GM12878 (cell line): ENCODE results near the gene TMC6. TPM values are rescaled to one million over a fixed set of nuclear protein-coding genes. Genes with fewer than 3 reads are reported as not detected.

Source experiments
- HDAC2 ChIP-seq: fragments of 200-600 bp; sonication (generic); IDR thresholded peaks from 2 replicates; pipeline ENCODE4 v1.6.1; 2017
- IKZF1 ChIP-seq: fragments of 450-650 bp; conservative IDR thresholded peaks from 2 replicates; pipeline ENCODE4 v1.6.1; 2017; ENCODE audit warnings: antibody characterized with exemption, mild to moderate bottlenecking
- KDM1A ChIP-seq: fragments of 200-600 bp; sonication (generic); IDR thresholded peaks from 2 replicates; pipeline ENCODE4 v1.6.1; 2016; ENCODE audit warnings: borderline replicate concordance
- LARP7 ChIP-seq: fragments of 450-650 bp; IDR thresholded peaks from 2 replicates; pipeline ENCODE4 v1.6.1; 2017; ENCODE audit warnings: mild to moderate bottlenecking
- MTA3 ChIP-seq: IDR thresholded peaks from 2 replicates; pipeline ENCODE4 v1.6.1; 2012; ENCODE audit warnings: low read length, inconsistent platforms, borderline replicate concordance
- NFXL1 ChIP-seq: fragments of 450-650 bp; IDR thresholded peaks from 2 replicates; pipeline ENCODE4 v1.6.1; 2017; ENCODE audit warnings: antibody characterized with exemption, mild to moderate bottlenecking, borderline replicate concordance
- NR2C1 ChIP-seq: fragments of 450-650 bp; IDR thresholded peaks from 2 replicates; pipeline ENCODE4 v1.6.1; 2017; ENCODE audit warnings: antibody characterized with exemption, mild to moderate bottlenecking, moderate library complexity
- PAX5 ChIP-seq: IDR thresholded peaks from 2 replicates; pipeline ENCODE4 v1.6.1; 2011; ENCODE audit warnings: low read depth, low read length, borderline replicate concordance
- POLR2A ChIP-seq: IDR thresholded peaks from 2 replicates; pipeline ENCODE4 v1.6.1; 2011; ENCODE audit warnings: low read depth, mild to moderate bottlenecking, low read length
- POLR2AphosphoS5 ChIP-seq: IDR thresholded peaks from 2 replicates; pipeline ENCODE4 v1.6.1; 2011; ENCODE audit warnings: mild to moderate bottlenecking, low read length, inconsistent platforms
- RAD21 ChIP-seq: IDR thresholded peaks from 2 replicates; pipeline ENCODE4 v1.6.1; 2011; ENCODE audit warnings: mild to moderate bottlenecking, low read depth, low read length, moderate library complexity; ENCODE audit not compliant: insufficient read depth
- STAT1 ChIP-seq: fragments of 450-650 bp; conservative IDR thresholded peaks from 2 replicates; pipeline ENCODE4 v1.6.1; 2014; ENCODE audit warnings: antibody characterized with exemption, mild to moderate bottlenecking
- ZNF384 ChIP-seq: IDR thresholded peaks from 2 replicates; pipeline ENCODE4 v1.6.1; 2012; ENCODE audit warnings: low read depth, mild to moderate bottlenecking, low read length, improper control_type of control experiment, borderline replicate concordance
- polyA plus RNA-seq, 11 experiments: library from polyadenylated mRNA; depleted of rRNA in 4 of 11; unstranded in 6 of 11; stranded (reverse) in 5 of 11; fragments of >200 nt; fragmentation: Nextera tagmentation in 4 of 11; fragmentation: Illumina TruSeq in 1 of 11; extraction: Ambion mirVana in 4 of 11; extraction: Trizol in 1 of 11; gene quantifications; 1 replicate in 1 of 11; 2 replicates in 10 of 11; pipeline versions ENCODE4 v1.2.1 to v1.2.3, GENCODE V29; 2011 to 2016; ENCODE audit warnings: inconsistent platforms in 2 of 11, missing spikeins in 2 of 11, low read depth in 1 of 11
- total RNA-seq, 4 experiments: library from RNA; depleted of rRNA in 3 of 4; stranded (reverse); fragments of >200 nt in 3 of 4; fragmentation: Illumina TruSeq in 1 of 4; extraction: Trizol in 1 of 4; gene quantifications; 2 replicates each; pipeline versions ENCODE4 v1.2.1 to v1.2.3, GENCODE V29; 2013 to 2021
- TF ChIP-seq, protein P1 (sequence below): IDR thresholded peaks from 2 replicates; pipeline ENCODE4 v1.6.1; 2011; ENCODE audit warnings: low read depth, low read length, improper control_type of control experiment, borderline replicate concordance
- TF ChIP-seq, protein P2 (sequence below): fragments of 450-650 bp; IDR thresholded peaks from 2 replicates; pipeline ENCODE4 v1.6.1; 2017; ENCODE audit warnings: antibody characterized with exemption, mild to moderate bottlenecking, moderate library complexity
- TF ChIP-seq, protein P3 (sequence below), 3 experiments: IDR thresholded peaks in 2 of 3; conservative IDR thresholded peaks in 1 of 3; 2 replicates each; pipeline ENCODE4 v1.5.1; 2011; ENCODE audit warnings: low read depth in 3 of 3, low read length in 3 of 3, mild to moderate bottlenecking in 3 of 3, control low read depth in 2 of 3, moderate library complexity in 2 of 3, inconsistent platforms in 1 of 3, mixed read lengths in 1 of 3; ENCODE audit not compliant: control insufficient read depth in 2 of 3, insufficient read depth in 1 of 3; ENCODE audit errors: extremely low read depth in 1 of 3
- TF ChIP-seq, protein P4 (sequence below): fragments of 450-650 bp; IDR thresholded peaks from 2 replicates; pipeline ENCODE4 v1.6.1; 2017; ENCODE audit warnings: mild to moderate bottlenecking, moderate library complexity
- TF ChIP-seq, protein P5 (sequence below): IDR thresholded peaks from 2 replicates; pipeline ENCODE4 v1.6.1; 2012; ENCODE audit warnings: low read length, inconsistent platforms
- TF ChIP-seq, protein P6 (sequence below): fragments of 450-650 bp; IDR thresholded peaks from 2 replicates; pipeline ENCODE4 v1.6.1; 2016; ENCODE audit warnings: mild to moderate bottlenecking

Gene TMC6
- total and polyA plus RNA-seq, 10 of the 15 experiments (the other 5 are each of a cell fraction or from before 2014, with no cell fraction given), result 1.9 to 232 (median 60.6) TPM

DNA sequence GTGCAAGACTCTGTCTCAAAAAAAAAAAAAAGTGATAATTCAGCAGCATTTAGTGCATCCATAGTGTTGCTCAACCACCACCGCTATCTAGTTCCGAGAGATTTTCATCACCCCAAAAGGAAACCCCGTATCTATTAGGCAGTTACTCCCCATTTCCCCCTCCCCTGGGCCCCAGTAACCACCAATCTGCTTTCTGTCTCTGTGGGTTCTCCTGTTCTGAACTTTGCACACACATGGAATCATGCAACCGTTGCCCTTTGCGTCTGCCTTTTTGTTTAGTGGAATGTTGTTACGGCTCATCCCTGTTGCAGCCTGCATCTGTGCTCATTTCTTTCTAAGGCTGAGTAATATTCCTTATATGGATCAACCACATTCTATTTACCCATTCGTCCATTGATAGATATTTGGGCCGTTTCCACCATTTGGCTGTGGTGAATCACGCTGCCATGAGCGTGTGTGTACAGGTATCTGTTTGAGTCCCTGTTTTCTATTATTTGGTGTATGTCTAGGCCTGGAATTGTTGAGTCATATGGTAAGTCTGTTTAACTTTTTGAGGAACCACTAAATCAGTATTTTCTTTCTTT is 31.1 kb upstream of the TMC6 start (continued):
- TF ChIP-seq, protein P1, sequence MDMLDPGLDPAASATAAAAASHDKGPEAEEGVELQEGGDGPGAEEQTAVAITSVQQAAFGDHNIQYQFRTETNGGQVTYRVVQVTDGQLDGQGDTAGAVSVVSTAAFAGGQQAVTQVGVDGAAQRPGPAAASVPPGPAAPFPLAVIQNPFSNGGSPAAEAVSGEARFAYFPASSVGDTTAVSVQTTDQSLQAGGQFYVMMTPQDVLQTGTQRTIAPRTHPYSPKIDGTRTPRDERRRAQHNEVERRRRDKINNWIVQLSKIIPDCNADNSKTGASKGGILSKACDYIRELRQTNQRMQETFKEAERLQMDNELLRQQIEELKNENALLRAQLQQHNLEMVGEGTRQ, result no peak
- no peak for TF ChIP-seq NR2C1
- TF ChIP-seq, protein P2, sequence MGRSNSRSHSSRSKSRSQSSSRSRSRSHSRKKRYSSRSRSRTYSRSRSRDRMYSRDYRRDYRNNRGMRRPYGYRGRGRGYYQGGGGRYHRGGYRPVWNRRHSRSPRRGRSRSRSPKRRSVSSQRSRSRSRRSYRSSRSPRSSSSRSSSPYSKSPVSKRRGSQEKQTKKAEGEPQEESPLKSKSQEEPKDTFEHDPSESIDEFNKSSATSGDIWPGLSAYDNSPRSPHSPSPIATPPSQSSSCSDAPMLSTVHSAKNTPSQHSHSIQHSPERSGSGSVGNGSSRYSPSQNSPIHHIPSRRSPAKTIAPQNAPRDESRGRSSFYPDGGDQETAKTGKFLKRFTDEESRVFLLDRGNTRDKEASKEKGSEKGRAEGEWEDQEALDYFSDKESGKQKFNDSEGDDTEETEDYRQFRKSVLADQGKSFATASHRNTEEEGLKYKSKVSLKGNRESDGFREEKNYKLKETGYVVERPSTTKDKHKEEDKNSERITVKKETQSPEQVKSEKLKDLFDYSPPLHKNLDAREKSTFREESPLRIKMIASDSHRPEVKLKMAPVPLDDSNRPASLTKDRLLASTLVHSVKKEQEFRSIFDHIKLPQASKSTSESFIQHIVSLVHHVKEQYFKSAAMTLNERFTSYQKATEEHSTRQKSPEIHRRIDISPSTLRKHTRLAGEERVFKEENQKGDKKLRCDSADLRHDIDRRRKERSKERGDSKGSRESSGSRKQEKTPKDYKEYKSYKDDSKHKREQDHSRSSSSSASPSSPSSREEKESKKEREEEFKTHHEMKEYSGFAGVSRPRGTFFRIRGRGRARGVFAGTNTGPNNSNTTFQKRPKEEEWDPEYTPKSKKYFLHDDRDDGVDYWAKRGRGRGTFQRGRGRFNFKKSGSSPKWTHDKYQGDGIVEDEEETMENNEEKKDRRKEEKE, result no peak
- no peak for TF ChIP-seq POLR2AphosphoS5
- TF ChIP-seq, protein P3, sequence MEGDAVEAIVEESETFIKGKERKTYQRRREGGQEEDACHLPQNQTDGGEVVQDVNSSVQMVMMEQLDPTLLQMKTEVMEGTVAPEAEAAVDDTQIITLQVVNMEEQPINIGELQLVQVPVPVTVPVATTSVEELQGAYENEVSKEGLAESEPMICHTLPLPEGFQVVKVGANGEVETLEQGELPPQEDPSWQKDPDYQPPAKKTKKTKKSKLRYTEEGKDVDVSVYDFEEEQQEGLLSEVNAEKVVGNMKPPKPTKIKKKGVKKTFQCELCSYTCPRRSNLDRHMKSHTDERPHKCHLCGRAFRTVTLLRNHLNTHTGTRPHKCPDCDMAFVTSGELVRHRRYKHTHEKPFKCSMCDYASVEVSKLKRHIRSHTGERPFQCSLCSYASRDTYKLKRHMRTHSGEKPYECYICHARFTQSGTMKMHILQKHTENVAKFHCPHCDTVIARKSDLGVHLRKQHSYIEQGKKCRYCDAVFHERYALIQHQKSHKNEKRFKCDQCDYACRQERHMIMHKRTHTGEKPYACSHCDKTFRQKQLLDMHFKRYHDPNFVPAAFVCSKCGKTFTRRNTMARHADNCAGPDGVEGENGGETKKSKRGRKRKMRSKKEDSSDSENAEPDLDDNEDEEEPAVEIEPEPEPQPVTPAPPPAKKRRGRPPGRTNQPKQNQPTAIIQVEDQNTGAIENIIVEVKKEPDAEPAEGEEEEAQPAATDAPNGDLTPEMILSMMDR (IDR thresholded peaks at IDR 0.05 in 2 of 3, conservative IDR thresholded peaks at IDR 0.05 in 1 of 3; ENCODE audit: control insufficient read depth in 2 of 3, extremely low read depth in 1 of 3, insufficient read depth in 1 of 3, low read depth in 3 of 3, low read length in 3 of 3), result no peak
- TF ChIP-seq HDAC2, result no peak
- no peak for TF ChIP-seq STAT1
- no peak for TF ChIP-seq LARP7
- TF ChIP-seq, protein P4, sequence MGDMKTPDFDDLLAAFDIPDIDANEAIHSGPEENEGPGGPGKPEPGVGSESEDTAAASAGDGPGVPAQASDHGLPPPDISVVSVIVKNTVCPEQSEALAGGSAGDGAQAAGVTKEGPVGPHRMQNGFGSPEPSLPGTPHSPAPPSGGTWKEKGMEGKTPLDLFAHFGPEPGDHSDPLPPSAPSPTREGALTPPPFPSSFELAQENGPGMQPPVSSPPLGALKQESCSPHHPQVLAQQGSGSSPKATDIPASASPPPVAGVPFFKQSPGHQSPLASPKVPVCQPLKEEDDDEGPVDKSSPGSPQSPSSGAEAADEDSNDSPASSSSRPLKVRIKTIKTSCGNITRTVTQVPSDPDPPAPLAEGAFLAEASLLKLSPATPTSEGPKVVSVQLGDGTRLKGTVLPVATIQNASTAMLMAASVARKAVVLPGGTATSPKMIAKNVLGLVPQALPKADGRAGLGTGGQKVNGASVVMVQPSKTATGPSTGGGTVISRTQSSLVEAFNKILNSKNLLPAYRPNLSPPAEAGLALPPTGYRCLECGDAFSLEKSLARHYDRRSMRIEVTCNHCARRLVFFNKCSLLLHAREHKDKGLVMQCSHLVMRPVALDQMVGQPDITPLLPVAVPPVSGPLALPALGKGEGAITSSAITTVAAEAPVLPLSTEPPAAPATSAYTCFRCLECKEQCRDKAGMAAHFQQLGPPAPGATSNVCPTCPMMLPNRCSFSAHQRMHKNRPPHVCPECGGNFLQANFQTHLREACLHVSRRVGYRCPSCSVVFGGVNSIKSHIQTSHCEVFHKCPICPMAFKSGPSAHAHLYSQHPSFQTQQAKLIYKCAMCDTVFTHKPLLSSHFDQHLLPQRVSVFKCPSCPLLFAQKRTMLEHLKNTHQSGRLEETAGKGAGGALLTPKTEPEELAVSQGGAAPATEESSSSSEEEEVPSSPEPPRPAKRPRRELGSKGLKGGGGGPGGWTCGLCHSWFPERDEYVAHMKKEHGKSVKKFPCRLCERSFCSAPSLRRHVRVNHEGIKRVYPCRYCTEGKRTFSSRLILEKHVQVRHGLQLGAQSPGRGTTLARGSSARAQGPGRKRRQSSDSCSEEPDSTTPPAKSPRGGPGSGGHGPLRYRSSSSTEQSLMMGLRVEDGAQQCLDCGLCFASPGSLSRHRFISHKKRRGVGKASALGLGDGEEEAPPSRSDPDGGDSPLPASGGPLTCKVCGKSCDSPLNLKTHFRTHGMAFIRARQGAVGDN, result no peak; the same call in 1 of the 2 replicates
- no peak for TF ChIP-seq KDM1A
- no peak for TF ChIP-seq RAD21
- TF ChIP-seq ZNF384, result no peak
- no peak for TF ChIP-seq NFXL1
- TF ChIP-seq, protein P5, sequence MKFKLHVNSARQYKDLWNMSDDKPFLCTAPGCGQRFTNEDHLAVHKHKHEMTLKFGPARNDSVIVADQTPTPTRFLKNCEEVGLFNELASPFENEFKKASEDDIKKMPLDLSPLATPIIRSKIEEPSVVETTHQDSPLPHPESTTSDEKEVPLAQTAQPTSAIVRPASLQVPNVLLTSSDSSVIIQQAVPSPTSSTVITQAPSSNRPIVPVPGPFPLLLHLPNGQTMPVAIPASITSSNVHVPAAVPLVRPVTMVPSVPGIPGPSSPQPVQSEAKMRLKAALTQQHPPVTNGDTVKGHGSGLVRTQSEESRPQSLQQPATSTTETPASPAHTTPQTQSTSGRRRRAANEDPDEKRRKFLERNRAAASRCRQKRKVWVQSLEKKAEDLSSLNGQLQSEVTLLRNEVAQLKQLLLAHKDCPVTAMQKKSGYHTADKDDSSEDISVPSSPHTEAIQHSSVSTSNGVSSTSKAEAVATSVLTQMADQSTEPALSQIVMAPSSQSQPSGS, result peak; percentile 87; the same call in 1 of the 2 replicates
- peak; percentile 85 for TF ChIP-seq PAX5
- peak; percentile 62; the same call in 1 of the 2 replicates for TF ChIP-seq MTA3
- TF ChIP-seq, protein P6, sequence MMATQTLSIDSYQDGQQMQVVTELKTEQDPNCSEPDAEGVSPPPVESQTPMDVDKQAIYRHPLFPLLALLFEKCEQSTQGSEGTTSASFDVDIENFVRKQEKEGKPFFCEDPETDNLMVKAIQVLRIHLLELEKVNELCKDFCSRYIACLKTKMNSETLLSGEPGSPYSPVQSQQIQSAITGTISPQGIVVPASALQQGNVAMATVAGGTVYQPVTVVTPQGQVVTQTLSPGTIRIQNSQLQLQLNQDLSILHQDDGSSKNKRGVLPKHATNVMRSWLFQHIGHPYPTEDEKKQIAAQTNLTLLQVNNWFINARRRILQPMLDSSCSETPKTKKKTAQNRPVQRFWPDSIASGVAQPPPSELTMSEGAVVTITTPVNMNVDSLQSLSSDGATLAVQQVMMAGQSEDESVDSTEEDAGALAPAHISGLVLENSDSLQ, result no peak
- peak; percentile 91 for TF ChIP-seq IKZF1
- no peak for TF ChIP-seq POLR2A
